Stimulated activated naive CD8-positive, alpha-beta T cell treated with anti-CD3 and anti-CD28 coated beads, Interleukin-15, amount 100 ng/mL, for 72 hours (primary cell): ENCODE measurements around the gene PGC.

Experiments
- ATAC-seq: fragments of 150-1000 bp; cut with Tn5 transposase; 2 replicates; pipeline ENCODE4 v1.10.0; 2021; ENCODE audit warnings: mild to moderate bottlenecking, moderate library complexity
- DNase-seq, 2 donors: peaks; one replicate each; pipeline ENCODE4 v3.0.0; 2021 to 2022
- H3K27ac Mint-ChIP-seq, 2 donors: one replicate each; pipeline ENCODE4 v1.8.0; 2022; ENCODE audit warnings: mild to moderate bottlenecking in 2 of 2, mixed read lengths in 2 of 2, moderate library complexity in 2 of 2
- H3K27me3 Mint-ChIP-seq: one replicate; pipeline ENCODE4 v1.8.0; 2022; ENCODE audit warnings: mixed read lengths
- H3K4me1 Mint-ChIP-seq: one replicate; pipeline ENCODE4 v1.8.0; 2022; ENCODE audit warnings: mild to moderate bottlenecking, mixed read lengths
- H3K4me3 Mint-ChIP-seq, 2 donors: one replicate each; pipeline ENCODE4 v1.8.0; 2022; ENCODE audit warnings: mild to moderate bottlenecking in 2 of 2, mixed read lengths in 2 of 2, moderate library complexity in 1 of 2
- H3K9me3 Mint-ChIP-seq, 2 donors: one replicate each; pipeline ENCODE4 v1.8.0; 2022; ENCODE audit warnings: mixed read lengths in 2 of 2

The PGC gene

GRCh38 chr6:41780551-41781365, 33.6 kb upstream of the PGC start, which contains the start of gene PRICKLE4:
PRICKLE4 (plus strand) TSS chr6:41780782; CDS start chr6:41783474, 2,692 bp downstream.
- Mint-ChIP-seq H3K27ac (peak within 1 kb of the TSS; percentile 52 to 78), H3K9me3 (no peaks in the 10 kb centered on the region), H3K4me3 (peak within 1 kb of the TSS; percentile 92 to 94), H3K27me3 (peaks cover 10% of the 10 kb centered on the region), H3K4me1 (peaks cover 27% of the 10 kb centered on the region)
- ATAC-seq (no peak), DNase-seq (no peak)

- Mint-ChIP-seq H3K4me1 (peaks cover 25% of the 10 kb centered on the region), H3K9me3 (no peaks in the 10 kb centered on the region), H3K27me3 (peaks cover 10% of the 10 kb centered on the region), H3K4me3 (peak within 1 kb of the TSS; percentile 92 to 94), H3K27ac (peak within 1 kb of the TSS; percentile 57 to 94)
- ATAC-seq (peak; percentile 95), DNase-seq (peak; percentile 99)
Observed at GRCh38 chr6:41779788-41780550, 32.8 kb upstream of the PGC start, which contains the start of gene FRS3. FRS3 (minus strand) TSS chr6:41779900; CDS start chr6:41776987, 2,913 bp downstream.

GRCh38 chr6:41779336-41779735, 32.1 kb upstream of the PGC start:
- DNase-seq (no peak), ATAC-seq (no peak)
- Mint-ChIP-seq H3K4me1 (peaks cover 25% of the 10 kb centered on the region), H3K27me3 (peaks cover 10% of the 10 kb centered on the region), H3K9me3 (no peaks in the 10 kb centered on the region), H3K4me3 (peak overlapping the region; percentile 86), H3K27ac (peak overlapping the region; percentile 57 to 94)

GRCh38 chr6:41778895-41779294, 31.7 kb upstream of the PGC start:
- peak overlapping the region; percentile 86 for H3K4me3 Mint-ChIP-seq
- DNase-seq: no peak
- H3K4me1 Mint-ChIP-seq: peaks cover 25% of the 10 kb centered on the region
- H3K9me3 Mint-ChIP-seq: no peaks in the 10 kb centered on the region
- no peak for ATAC-seq
- peak overlapping the region; percentile 57 to 82 for H3K27ac Mint-ChIP-seq
- peaks cover 10% of the 10 kb centered on the region for H3K27me3 Mint-ChIP-seq

GRCh38 chr6:41777551-41778285, 30.5 kb upstream of the PGC start:
- Mint-ChIP-seq H3K4me3 (no peak overlapping the region), H3K4me1 (peaks cover 25% of the 10 kb centered on the region), H3K27ac (no peak overlapping the region), H3K9me3 (no peaks in the 10 kb centered on the region), H3K27me3 (peaks cover 10% of the 10 kb centered on the region)
- DNase-seq (no peak), ATAC-seq (no peak)

- ATAC-seq: no peak
- no peak for DNase-seq
- H3K27ac Mint-ChIP-seq: no peak overlapping the region
- H3K4me3 Mint-ChIP-seq: no peak overlapping the region
- H3K4me1 Mint-ChIP-seq: peaks cover 13% of the 10 kb centered on the region
- no peaks in the 10 kb centered on the region for H3K9me3 Mint-ChIP-seq
- H3K27me3 Mint-ChIP-seq: no peaks in the 10 kb centered on the region
Observed at GRCh38 chr6:41775293-41775882, 28.2 kb upstream of the PGC start.

- no peak overlapping the region for H3K27ac Mint-ChIP-seq
- H3K27me3 Mint-ChIP-seq: no peaks in the 10 kb centered on the region
- no peak for ATAC-seq
- no peak overlapping the region for H3K4me3 Mint-ChIP-seq
- DNase-seq: no peak
- H3K4me1 Mint-ChIP-seq: peaks cover 13% of the 10 kb centered on the region
- H3K9me3 Mint-ChIP-seq: no peaks in the 10 kb centered on the region
Observed at GRCh38 chr6:41774841-41775240, 27.6 kb upstream of the PGC start.

- DNase-seq (no peak), ATAC-seq (no peak)
- Mint-ChIP-seq H3K9me3 (no peaks in the 10 kb centered on the region), H3K27me3 (no peaks in the 10 kb centered on the region), H3K4me1 (peaks cover 17% of the 10 kb centered on the region), H3K27ac (no peak overlapping the region), H3K4me3 (no peak overlapping the region)
Observed at GRCh38 chr6:41771058-41771983, 24.1 kb upstream of the PGC start.

- no peak overlapping the region for H3K27ac Mint-ChIP-seq
- H3K9me3 Mint-ChIP-seq: no peaks in the 10 kb centered on the region
- no peak overlapping the region for H3K4me3 Mint-ChIP-seq
- no peak for DNase-seq
- H3K27me3 Mint-ChIP-seq: no peaks in the 10 kb centered on the region
- ATAC-seq: no peak
- H3K4me1 Mint-ChIP-seq: peaks cover 17% of the 10 kb centered on the region
Observed at GRCh38 chr6:41770381-41771057, 23.3 kb upstream of the PGC start.

GRCh38 chr6:41769376-41769775, 22.2 kb upstream of the PGC start:
- peaks cover 17% of the 10 kb centered on the region for H3K4me1 Mint-ChIP-seq
- no peak for DNase-seq
- no peaks in the 10 kb centered on the region for H3K9me3 Mint-ChIP-seq
- peak overlapping the region in 1 of 2 donors; percentile 57 for H3K27ac Mint-ChIP-seq
- no peaks in the 10 kb centered on the region for H3K27me3 Mint-ChIP-seq
- no peak overlapping the region for H3K4me3 Mint-ChIP-seq
- no peak for ATAC-seq

GRCh38 chr6:41768545-41769308, 21.5 kb upstream of the PGC start:
- ATAC-seq: peak; percentile 50
- H3K4me3 Mint-ChIP-seq: peak overlapping the region in 1 of 2 donors; percentile 12
- H3K9me3 Mint-ChIP-seq: no peaks in the 10 kb centered on the region
- no peak for DNase-seq
- peaks cover 17% of the 10 kb centered on the region for H3K4me1 Mint-ChIP-seq
- no peaks in the 10 kb centered on the region for H3K27me3 Mint-ChIP-seq
- H3K27ac Mint-ChIP-seq: peak overlapping the region; percentile 42 to 90

- DNase-seq (no peak), ATAC-seq (no peak)
- Mint-ChIP-seq H3K27me3 (no peaks in the 10 kb centered on the region), H3K27ac (peak overlapping the region in 1 of 2 donors; percentile 62), H3K4me3 (no peak overlapping the region), H3K4me1 (peaks cover 17% of the 10 kb centered on the region), H3K9me3 (no peaks in the 10 kb centered on the region)
Observed at GRCh38 chr6:41767112-41767833, 20.1 kb upstream of the PGC start.
